22Rv1 (cell line): Measurements from ENCODE around the gene COL18A1.
"Not testable (repeated sequence)": the region's sequence is repeated elsewhere in the genome, so short reads cannot be mapped to it uniquely, and the experiment has no call there.

Experiments
- H3K27ac ChIP-seq: fragments of 450-650 bp; 2 replicates; pipeline ENCODE4 v1.5.1; 2017
- ZFX ChIP-seq: fragments of 450-650 bp; IDR thresholded peaks from 2 replicates; pipeline ENCODE4 v1.6.1; 2017; ENCODE audit warnings: antibody characterized with exemption, borderline replicate concordance
- TF ChIP-seq, protein P1 (sequence below): fragments of 450-650 bp; IDR thresholded peaks from 2 replicates; pipeline ENCODE4 v1.5.1; 2017; ENCODE audit warnings: mild to moderate bottlenecking

Gene COL18A1

DNA sequence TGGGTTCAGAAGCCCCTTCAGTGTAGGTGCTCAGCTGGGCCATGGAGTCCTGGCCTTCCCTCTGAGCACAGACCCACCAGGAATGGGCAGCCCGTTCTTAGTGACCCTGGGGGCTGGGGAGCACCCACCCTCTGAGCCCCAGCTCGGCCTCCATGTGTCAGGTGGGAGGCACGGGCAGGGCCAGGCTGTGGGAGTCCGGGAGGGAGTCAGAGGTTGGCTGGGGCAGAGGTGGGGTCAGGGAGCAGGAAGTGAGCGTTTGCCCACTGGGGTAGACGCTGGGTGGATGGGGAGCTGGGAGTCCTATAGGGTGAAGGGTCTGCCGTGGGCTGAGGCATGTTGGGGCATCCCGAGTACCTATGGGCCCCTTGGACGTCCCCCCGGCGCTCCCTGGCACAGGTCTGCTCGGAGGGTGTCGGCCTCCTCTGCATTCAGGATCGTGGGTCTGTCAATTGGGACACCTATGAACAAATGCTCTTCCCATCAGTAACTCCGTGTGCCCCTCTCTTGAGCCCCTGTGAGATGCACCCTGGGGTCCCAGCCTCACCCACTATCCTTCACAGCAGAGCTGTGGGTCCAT, 30.5 kb downstream of the COL18A1 start:
- TF ChIP-seq, protein P1, sequence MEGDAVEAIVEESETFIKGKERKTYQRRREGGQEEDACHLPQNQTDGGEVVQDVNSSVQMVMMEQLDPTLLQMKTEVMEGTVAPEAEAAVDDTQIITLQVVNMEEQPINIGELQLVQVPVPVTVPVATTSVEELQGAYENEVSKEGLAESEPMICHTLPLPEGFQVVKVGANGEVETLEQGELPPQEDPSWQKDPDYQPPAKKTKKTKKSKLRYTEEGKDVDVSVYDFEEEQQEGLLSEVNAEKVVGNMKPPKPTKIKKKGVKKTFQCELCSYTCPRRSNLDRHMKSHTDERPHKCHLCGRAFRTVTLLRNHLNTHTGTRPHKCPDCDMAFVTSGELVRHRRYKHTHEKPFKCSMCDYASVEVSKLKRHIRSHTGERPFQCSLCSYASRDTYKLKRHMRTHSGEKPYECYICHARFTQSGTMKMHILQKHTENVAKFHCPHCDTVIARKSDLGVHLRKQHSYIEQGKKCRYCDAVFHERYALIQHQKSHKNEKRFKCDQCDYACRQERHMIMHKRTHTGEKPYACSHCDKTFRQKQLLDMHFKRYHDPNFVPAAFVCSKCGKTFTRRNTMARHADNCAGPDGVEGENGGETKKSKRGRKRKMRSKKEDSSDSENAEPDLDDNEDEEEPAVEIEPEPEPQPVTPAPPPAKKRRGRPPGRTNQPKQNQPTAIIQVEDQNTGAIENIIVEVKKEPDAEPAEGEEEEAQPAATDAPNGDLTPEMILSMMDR, result no peak
- no peak for TF ChIP-seq ZFX
- no peak overlapping the region for H3K27ac ChIP-seq

GRCh38 chr21:45436351-45437065, 31.5 kb downstream of the COL18A1 start:
- no peak for TF ChIP-seq ZFX
- TF ChIP-seq, protein P1, result no peak
- no peak overlapping the region for H3K27ac ChIP-seq

GRCh38 chr21:45437844-45438243, 32.9 kb downstream of the COL18A1 start:
- H3K27ac ChIP-seq, result not testable (repeated sequence)

GRCh38 chr21:45438391-45439145, 33.6 kb downstream of the COL18A1 start:
- TF ChIP-seq ZFX, result no peak
- TF ChIP-seq, protein P1, result no peak
- no peak overlapping the region for H3K27ac ChIP-seq

- TF ChIP-seq ZFX, result no peak
- TF ChIP-seq, protein P1, result peak; percentile 95
- H3K27ac ChIP-seq, result no peak overlapping the region
Observed at GRCh38 chr21:45439161-45439872, 34.4 kb downstream of the COL18A1 start.

- TF ChIP-seq, protein P1, result no peak
- TF ChIP-seq ZFX, result no peak
- no peak overlapping the region for H3K27ac ChIP-seq
Observed at GRCh38 chr21:45439901-45440461, 35.0 kb downstream of the COL18A1 start.

DNA sequence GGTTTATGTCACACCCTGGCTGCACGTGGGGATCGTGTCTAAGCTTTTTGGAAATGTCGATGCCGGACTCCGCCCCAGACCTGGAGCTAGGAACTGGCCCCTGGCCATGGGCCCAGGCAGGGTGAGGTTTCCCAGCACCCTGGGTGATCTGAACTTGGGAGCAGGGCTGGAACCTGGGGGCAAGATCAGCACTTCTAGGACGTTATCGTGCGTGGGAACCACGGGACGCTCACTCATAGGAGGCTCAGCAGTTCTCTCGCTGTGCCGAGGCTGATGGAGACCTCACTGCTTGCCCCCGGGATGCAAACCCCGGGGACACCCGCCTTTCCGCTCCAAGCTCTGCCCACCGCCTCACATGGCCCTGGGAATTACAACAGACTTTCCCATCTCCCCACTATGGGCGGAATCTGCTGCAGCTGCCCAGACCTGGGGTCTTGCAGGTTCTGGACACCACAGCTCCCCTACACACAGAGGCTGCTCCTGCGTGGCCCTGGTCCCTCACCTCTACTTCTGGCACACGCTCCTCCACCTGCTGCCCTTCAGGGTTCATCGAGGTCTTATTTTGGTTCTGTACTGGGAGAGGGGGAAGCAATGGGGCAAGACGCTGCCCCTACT, 35.9 kb downstream of the COL18A1 start:
- no peak for TF ChIP-seq ZFX
- TF ChIP-seq, protein P1, result no peak
- no peak overlapping the region for H3K27ac ChIP-seq
